HG02970 (cell line): Measurements from ENCODE around the gene PLXDC1.
"Not testable (repeated sequence)": the region's sequence is repeated elsewhere in the genome, so short reads cannot be mapped to it uniquely, and the experiment has no call there.

ENCODE experiments used
- ATAC-seq: cut with Tn5 transposase; IDR thresholded peaks from one replicate; pipeline ENCODE4 v1.9.1; 2021; ENCODE audit warnings: mild to moderate bottlenecking, moderate library complexity, moderate number of reproducible peaks; ENCODE audit not compliant: unreplicated experiment, low FRiP score

The PLXDC1 gene

DNA sequence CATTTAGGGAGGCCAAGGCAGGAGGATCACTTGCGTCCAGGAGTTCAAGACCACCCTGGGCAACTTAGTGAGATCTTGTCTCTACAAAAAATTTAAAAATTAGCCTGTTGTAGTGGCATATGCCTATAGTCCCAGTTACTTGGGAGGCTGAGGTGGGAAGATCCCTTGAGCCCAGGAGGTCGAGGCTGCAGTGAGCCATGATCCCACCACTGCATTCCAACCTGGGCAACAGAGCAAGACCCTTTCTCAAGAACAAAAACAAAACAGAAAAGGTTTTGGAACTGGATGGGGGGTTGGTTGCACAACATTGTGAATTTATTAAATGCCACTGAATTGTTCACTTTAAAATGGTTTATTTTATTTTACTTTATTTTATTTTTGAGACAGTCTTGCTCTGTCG, 21.2 kb downstream of the PLXDC1 start:
- no peak for ATAC-seq

GRCh38 chr17:39129544-39129943, 21.9 kb downstream of the PLXDC1 start:
- ATAC-seq = not testable (repeated sequence)

GRCh38 chr17:39126436-39126835, 25.0 kb downstream of the PLXDC1 start:
- ATAC-seq = no peak

- no peak for ATAC-seq
These were observed 26.1 kb downstream of the PLXDC1 start for GRCh38 chr17:39125143-39125875.

- ATAC-seq = no peak
These were observed 27.8 kb downstream of the PLXDC1 start for GRCh38 chr17:39123627-39124026.

GRCh38 chr17:39122991-39123390, 28.4 kb downstream of the PLXDC1 start:
- ATAC-seq = no peak

DNA sequence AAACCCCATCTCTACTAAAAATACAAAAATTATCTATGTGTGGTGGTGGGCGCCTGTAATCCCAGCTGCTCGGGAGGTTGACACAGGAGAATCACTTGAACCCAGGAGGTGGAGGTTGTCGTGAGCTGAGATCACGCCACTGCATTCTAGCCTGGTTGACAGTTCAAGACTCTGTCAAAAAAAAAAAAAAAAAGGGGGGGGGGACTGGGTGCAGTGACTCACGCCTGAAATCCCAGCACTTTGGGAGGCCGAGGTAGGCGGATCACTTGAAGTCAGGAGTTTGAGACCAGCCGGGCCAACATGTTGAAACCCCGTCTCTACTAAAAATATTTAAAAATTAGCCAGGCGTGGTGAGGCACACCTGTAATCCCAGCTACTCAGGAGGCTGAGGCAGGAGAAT, 29.5 kb downstream of the PLXDC1 start:
- ATAC-seq = not testable (repeated sequence)

DNA sequence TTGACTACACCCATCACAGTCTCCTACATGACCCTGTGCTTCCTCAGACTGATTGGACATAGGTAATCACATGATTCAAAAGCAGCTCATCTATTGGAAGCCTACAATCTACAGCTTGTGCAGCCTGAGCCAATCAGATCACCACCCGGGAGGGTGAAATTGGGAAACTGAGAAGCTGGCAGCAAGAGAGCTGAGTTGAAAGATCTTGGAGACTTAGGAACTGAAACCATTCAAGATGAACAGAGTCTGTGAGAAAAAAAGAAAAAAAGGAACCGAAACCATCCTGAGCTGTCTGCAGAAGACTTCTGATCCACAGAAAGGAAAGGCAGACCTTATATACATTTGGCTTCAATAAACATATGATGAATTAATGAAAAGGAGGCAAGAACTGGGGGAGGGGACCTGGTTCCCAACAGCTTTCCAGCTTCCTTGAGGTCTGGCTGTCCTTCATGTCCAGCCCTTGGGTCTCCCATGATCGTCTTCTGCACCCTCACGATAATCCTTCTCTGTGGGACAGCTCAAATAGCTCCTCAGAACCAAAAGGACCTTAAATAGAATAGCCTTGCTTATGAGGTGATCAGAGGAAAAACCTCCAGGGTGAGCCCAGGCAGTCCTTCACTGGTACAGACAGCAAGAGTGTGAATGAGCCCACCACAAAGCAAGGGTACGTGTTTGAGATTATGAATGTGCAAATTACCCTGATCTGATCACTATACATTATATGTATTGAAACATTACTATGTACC, 32.6 kb downstream of the PLXDC1 start:
- ATAC-seq = no peak

- no peak for ATAC-seq
These were observed 35.2 kb downstream of the PLXDC1 start for GRCh38 chr17:39116224-39116623.

- ATAC-seq = no peak
These were observed 36.3 kb downstream of the PLXDC1 start for GRCh38 chr17:39115135-39115534.

DNA sequence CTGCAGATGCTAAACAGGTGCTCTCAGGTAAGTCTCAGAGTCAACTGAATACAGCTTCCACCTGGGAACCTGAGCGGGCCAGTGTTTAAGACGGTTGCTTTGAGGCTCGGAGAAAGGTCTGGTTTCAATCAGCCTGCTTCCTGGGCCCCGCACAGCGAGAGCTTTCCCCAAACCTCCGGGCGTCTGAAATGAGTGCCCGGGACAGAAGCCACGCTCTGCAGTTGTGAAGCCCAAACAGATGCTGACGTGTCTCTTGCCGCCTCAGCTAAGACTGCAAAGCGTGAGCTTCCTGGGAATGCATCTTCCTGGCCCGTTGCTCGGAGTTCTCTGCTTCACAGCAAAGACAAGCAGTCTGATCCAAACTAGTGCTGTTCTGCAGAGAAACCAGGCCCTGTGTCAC, 36.7 kb downstream of the PLXDC1 start:
- no peak for ATAC-seq

DNA sequence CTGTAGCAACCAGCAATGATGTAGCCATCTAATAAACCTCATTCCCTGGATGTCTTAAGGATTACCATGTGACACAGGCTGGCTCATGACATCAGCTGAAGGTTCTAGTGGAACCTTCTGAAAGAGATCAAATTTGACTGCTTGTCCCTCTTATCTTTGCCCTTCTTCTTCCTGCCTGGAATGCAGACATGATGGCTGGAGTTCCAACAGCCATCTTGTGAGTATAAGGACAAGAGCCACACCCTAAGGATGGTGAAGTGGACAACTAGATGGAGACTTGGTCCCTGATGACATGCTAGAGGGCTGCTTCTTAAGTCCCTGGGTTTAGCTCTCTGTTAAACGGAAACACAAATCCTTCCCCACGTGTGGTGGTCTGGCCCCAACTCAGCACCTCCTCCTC, 37.6 kb downstream of the PLXDC1 start:
- no peak for ATAC-seq

DNA sequence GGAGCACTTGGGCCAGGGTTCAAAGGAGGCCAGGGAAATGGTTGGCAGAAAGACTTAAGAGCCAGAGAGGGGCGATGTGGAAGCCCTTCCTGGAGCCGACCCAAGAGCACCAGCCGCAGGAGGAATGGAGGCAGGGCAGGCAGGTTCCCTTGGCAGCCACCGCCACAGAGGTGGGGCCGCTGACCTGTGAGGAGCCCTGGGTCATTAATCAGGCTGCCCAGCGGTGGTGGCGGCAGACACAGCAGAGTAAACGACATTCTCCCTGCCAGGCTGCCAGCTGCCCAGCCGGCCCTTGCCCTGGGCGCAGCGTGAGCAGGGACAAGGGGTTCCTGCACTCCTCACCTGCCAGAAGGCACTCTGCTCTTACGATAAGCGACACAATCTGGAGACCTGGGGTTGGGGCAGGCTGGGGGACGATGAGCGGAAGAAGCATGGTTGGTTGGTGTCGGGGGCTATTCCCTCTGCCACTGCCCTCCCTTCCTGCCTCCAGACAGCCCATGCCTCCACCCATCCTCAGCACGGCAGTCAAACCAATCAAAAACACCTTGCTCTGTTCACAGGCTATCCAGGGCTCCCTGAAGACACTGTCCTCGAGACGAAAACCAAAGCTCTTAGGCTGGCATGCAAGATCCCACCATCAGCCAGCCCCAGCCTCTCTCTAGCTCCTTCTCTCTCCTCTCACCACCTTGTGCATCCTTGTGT, 40.9 kb downstream of the PLXDC1 start:
- no peak for ATAC-seq

DNA sequence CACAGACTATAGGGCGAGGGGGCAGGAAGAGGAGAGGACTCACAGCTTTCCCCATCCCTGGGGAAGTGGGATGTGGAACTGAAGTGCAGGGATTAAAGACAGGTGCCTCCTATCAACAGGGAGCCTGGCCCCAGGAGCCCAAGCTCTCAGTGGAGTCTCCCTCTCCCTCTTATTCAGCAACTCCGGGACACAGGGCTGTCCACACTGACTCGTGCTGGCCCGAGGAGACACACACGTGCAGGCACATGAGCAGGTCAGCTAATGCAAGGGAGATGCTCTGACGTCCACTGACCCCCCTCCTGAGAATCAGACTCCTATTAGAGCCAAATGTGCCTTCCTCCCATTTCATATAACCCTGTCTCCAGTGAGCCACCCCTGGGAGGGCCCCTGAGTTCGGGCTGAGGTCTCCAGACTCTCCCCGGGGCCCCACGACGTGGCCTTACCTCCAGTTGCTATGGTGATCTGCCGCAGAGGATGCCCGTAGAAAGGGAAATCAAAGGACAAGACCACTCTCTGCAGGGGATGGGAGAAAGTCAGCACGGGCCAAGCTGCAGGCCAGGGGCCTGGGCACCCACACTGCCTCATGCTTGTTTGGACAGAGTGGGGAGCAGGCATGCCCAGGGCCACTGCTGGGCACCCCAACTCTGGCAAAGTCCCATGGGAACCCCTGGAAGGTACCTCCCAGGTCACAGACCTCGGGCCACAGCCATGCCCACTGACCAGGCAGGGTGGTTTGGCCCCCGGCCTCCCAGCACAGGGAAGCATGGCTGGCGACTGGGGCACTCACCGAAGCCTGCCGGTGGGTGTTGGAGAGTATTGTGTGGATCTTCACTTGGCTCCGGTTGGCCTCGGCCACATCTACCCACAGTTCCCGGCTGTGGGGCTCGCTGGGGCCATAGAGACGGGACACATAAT, 42.7 kb downstream of the PLXDC1 start:
- ATAC-seq = no peak

DNA sequence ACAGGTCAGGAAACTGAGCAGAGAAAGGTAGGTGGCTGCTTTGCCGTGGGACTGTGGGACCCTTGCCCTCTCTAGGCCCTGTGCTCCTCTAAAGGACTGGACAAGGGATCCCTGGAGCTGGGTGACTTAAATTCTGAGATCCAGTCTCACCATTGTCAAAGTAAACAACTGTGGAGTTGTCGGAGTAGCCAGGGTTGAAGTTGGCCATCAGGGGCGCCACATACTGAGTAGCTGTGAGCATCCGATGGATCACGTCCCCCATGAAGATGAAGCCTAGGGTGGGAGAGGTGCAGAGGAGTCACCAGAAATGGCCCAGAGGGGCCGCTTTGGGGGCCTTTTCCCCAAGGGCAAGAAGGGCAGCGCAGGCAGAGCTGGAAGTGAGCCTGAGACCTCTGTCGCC, 43.5 kb downstream of the PLXDC1 start:
- ATAC-seq = no peak

DNA sequence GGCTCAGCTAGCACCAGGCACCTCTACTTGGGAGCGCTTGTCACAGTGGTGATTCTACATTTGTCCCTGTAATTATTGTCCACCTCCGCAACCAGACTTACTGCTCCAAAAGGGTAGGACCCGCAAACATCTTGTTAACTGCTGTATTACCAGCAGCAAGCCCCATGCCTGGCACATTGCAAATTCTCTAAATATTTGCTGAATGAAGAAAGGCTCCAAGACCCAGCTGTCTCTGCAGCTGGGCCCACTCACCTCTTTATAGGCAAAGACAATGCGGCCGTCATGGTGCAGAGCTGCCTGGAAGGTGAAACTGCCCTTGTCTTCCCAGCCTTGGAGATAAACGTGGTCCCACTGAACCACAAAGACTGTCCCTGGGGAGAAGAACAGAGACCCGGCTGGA, 44.3 kb downstream of the PLXDC1 start:
- ATAC-seq = no peak

DNA sequence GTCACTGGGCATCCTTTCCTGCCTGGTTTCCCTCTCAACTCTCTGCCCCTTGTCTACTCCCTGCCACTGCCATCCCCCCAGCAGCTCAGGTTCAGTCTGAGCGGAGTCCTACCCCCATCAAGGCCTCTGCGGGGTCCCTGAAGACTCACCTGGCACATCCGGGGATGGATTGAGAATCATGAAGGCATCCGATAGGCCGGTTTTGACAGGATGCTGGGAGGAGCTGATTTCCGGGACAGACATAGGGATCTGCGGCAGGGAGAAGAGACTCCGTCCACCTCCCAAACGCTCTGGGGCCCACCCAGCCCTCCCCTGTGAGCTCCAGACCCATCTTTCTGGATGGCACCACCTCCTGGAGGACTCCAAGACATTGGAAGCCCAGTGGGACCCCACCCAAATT, 45.7 kb downstream of the PLXDC1 start:
- ATAC-seq = no peak

GRCh38 chr17:39104657-39105056, 46.8 kb downstream of the PLXDC1 start:
- no peak for ATAC-seq

DNA sequence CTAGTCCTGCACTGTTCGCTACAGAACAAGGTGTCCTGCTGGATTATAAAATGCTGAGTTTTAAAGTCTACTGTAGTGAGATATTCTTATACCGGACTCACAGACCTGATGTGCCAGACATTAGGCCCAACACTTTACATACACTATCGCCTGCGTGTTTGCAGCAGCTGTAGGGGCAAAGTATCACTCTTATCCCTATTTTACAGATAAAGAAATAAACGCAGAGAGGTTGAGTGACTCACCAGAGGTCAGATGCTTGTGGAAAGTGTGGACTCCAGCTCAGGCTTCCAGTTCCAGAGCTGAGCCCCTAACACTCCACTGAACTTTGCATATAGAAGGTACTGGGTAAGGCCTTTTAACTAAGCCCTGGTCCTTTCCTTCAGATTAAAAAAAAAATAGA, 47.4 kb downstream of the PLXDC1 start:
- ATAC-seq = no peak

DNA sequence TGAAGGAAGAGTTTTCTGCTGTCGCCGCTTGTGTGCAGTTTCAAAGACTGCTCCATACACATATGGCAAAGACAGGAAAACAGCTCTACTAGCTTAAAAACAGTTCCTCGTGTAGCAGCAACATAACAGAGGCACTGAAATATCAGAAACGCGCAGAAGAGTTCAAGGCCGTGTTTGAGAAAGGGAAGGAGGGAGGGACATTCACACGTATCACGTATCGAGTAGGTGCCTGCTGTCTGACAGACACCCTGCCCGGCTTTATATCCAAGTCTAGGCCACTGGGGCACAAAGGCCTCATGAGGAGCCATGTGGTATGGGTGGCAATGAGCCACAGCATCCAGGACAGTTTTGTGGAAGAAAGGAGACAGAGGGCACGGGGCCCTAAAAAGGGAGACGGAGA, 50.3 kb downstream of the PLXDC1 start:
- no peak for ATAC-seq
